Neural cell (in vitro differentiated cells): Measurements from ENCODE around the gene GPNMB. TPM values are rescaled to one million over a fixed set of nuclear protein-coding genes. Genes with fewer than 3 reads are reported as not detected.

Experiments
- H2AFZ ChIP-seq: fragments of 200-600, 300-800 bp; sonication (generic), shearing (Covaris generic); 2 replicates; pipeline ENCODE4 v1.6.0; 2014; ENCODE audit warnings: low read depth, mild to moderate bottlenecking, antibody characterized with exemption, low read length, moderate library complexity
- H3F3A ChIP-seq: fragments of 200-600 bp; shearing (Covaris generic); 2 replicates; pipeline ENCODE4 v1.6.1; 2016; ENCODE audit warnings: mild to moderate bottlenecking, moderate library complexity, mixed read lengths, antibody characterized with exemption, low read length; ENCODE audit not compliant: insufficient read depth, poor library complexity, severe bottlenecking
- H3K27ac ChIP-seq: fragments of 200-600, 300-800 bp; sonication (generic), shearing (Covaris generic); 2 replicates; pipeline ENCODE4 v1.5.1; 2014; ENCODE audit warnings: mild to moderate bottlenecking, low read length, moderate library complexity
- H3K27me3 ChIP-seq: fragments of 300-800, 200-600 bp; sonication (generic), shearing (Covaris generic); 2 replicates; pipeline ENCODE4 v1.6.0; 2014; ENCODE audit warnings: mild to moderate bottlenecking, low read depth, low read length, moderate library complexity; ENCODE audit not compliant: insufficient read depth
- H3K36me3 ChIP-seq: fragments of 300-800, 200-600 bp; sonication (generic), shearing (Covaris generic); 2 replicates; pipeline ENCODE4 v1.5.1; 2014; ENCODE audit warnings: mild to moderate bottlenecking, antibody characterized with exemption, low read length, moderate library complexity; ENCODE audit not compliant: insufficient read depth
- H3K4me2 ChIP-seq: fragments of 300-800, 200-600 bp; sonication (generic), shearing (Covaris generic); 2 replicates; pipeline ENCODE4 v1.6.0; 2014; ENCODE audit warnings: mild to moderate bottlenecking, low read length
- H3K4me3 ChIP-seq: fragments of 300-800, 200-600 bp; sonication (generic), shearing (Covaris generic); 2 replicates; pipeline ENCODE4 v1.5.1; 2014; ENCODE audit warnings: mild to moderate bottlenecking, low read length, moderate library complexity
- H3K79me2 ChIP-seq: fragments of 200-600 bp; shearing (Covaris generic); replicated peaks from 2 replicates; pipeline ENCODE4 v1.6.0; 2014; ENCODE audit warnings: mild to moderate bottlenecking, low read length, moderate library complexity; ENCODE audit not compliant: insufficient read depth
- H3K9ac ChIP-seq: fragments of 300-800, 200-600 bp; sonication (generic), shearing (Covaris generic); 2 replicates; pipeline ENCODE4 v1.6.1; 2016; ENCODE audit warnings: mild to moderate bottlenecking, low read length, mixed read lengths
- H3K9me2 ChIP-seq: fragments of 200-600 bp; shearing (Covaris generic); 2 replicates; pipeline ENCODE4 v1.6.1; 2016; ENCODE audit warnings: mild to moderate bottlenecking, low read length, mixed read lengths; ENCODE audit not compliant: insufficient read depth
- H3K9me3 ChIP-seq: fragments of 200-600, 300-800 bp; sonication (generic), shearing (Covaris generic); 2 replicates; pipeline ENCODE4 v1.6.1; 2016; ENCODE audit warnings: mild to moderate bottlenecking, mixed run types, low read length, moderate library complexity, mixed read lengths
- H4K20me1 ChIP-seq: fragments of 200-600 bp; shearing (Covaris generic); 2 replicates; pipeline ENCODE4 v1.6.1; 2016; ENCODE audit warnings: mild to moderate bottlenecking, mixed run types; ENCODE audit not compliant: insufficient read depth
- CTCF ChIP-seq: fragments of 450-650 bp; IDR thresholded peaks from 2 replicates; pipeline ENCODE4 v1.5.1; 2014; ENCODE audit warnings: antibody characterized with exemption, mild to moderate bottlenecking, moderate library complexity; ENCODE audit not compliant: poor library complexity, severe bottlenecking
- EP300 ChIP-seq: fragments of 450-650 bp; conservative IDR thresholded peaks from 2 replicates; pipeline ENCODE4 v1.6.1; 2014; ENCODE audit warnings: antibody characterized with exemption, mild to moderate bottlenecking, moderate library complexity; ENCODE audit not compliant: poor library complexity, severe bottlenecking
- EZH2 ChIP-seq: fragments of 200-600, 300-800 bp; shearing (Covaris generic), sonication (generic); IDR thresholded peaks from 2 replicates; pipeline ENCODE4 v1.6.1; 2014; ENCODE audit warnings: antibody characterized with exemption, low read length, borderline replicate concordance, mild to moderate bottlenecking; ENCODE audit not compliant: insufficient read depth, poor library complexity, severe bottlenecking
- MXI1 ChIP-seq: fragments of 450-650 bp; conservative IDR thresholded peaks from 2 replicates; pipeline ENCODE4 v1.6.1; 2014; ENCODE audit warnings: antibody characterized with exemption, mild to moderate bottlenecking; ENCODE audit not compliant: poor library complexity, severe bottlenecking
- POLR2AphosphoS5 ChIP-seq: IDR thresholded peaks from 2 replicates; pipeline ENCODE4 v1.6.1; 2012
- RAD21 ChIP-seq: fragments of 450-650 bp; conservative IDR thresholded peaks from 2 replicates; pipeline ENCODE4 v1.6.1; 2014; ENCODE audit warnings: antibody characterized with exemption, mild to moderate bottlenecking, moderate library complexity
- REST ChIP-seq: IDR thresholded peaks from 2 replicates; pipeline ENCODE4 v1.6.1; 2012; ENCODE audit warnings: borderline replicate concordance
- SMC3 ChIP-seq: fragments of 450-650 bp; conservative IDR thresholded peaks from 2 replicates; pipeline ENCODE4 v1.6.1; 2014; ENCODE audit warnings: antibody characterized with exemption, mild to moderate bottlenecking, moderate library complexity; ENCODE audit not compliant: poor library complexity
- TAF1 ChIP-seq: IDR thresholded peaks from 2 replicates; pipeline ENCODE4 v1.6.1; 2012; ENCODE audit warnings: low read depth
- polyA plus RNA-seq: library from polyadenylated mRNA; depleted of rRNA; stranded (reverse); fragments of >200 nt; gene quantifications from 2 replicates; pipeline ENCODE4 v1.2.3, GENCODE V29; 2014

GPNMB gene
- polyA plus RNA-seq, 1 donor from 2014 or later: not detected

GRCh38 chr7:23298141-23298881 lies 51.7 kb downstream of the GPNMB start:
- H3K27me3 ChIP-seq: no peaks in the 10 kb centered on the region
- H3K36me3 ChIP-seq: no peaks in the 10 kb centered on the region
- H4K20me1 ChIP-seq: no peaks in the 10 kb centered on the region
- peak overlapping the region; percentile 83 for H3K9ac ChIP-seq
- H3F3A ChIP-seq: no peaks in the 10 kb centered on the region
- no peaks in the 10 kb centered on the region for H3K9me2 ChIP-seq
- H3K4me2 ChIP-seq: peak overlapping the region; percentile 21
- no peak for TF ChIP-seq POLR2AphosphoS5
- TF ChIP-seq REST: no peak
- TF ChIP-seq MXI1: no peak
- TF ChIP-seq EZH2: no peak
- no peak for TF ChIP-seq CTCF
- no peak for TF ChIP-seq EP300
- no peak for TF ChIP-seq RAD21
- H2AFZ ChIP-seq: peak overlapping the region; percentile 74
- no peaks in the 10 kb centered on the region for H3K9me3 ChIP-seq
- H3K79me2 ChIP-seq: peaks cover 23% of the 10 kb centered on the region
- peak overlapping the region; percentile 80 for H3K4me3 ChIP-seq
- peak overlapping the region; percentile 69 for H3K27ac ChIP-seq

GRCh38 chr7:23298885-23299769 lies 52.6 kb downstream of the GPNMB start, which contains the start of gene MALSU1:
Gene MALSU1 (plus strand): TSS chr7:23299339. CDS start chr7:23299353, 14 bp downstream.
- no peaks in the 10 kb centered on the region for H3K27me3 ChIP-seq
- no peaks in the 10 kb centered on the region for H3K9me3 ChIP-seq
- TF ChIP-seq POLR2AphosphoS5: peak; percentile 90
- TF ChIP-seq EP300: no peak
- peak; percentile 39 for TF ChIP-seq RAD21
- no peak for TF ChIP-seq CTCF
- TF ChIP-seq REST: peak; percentile 63
- TF ChIP-seq SMC3: peak; percentile 44
- no peak for TF ChIP-seq TAF1
- TF ChIP-seq MXI1: peak; percentile 94
- TF ChIP-seq EZH2: no peak
- H4K20me1 ChIP-seq: no peaks in the 10 kb centered on the region
- H3K4me2 ChIP-seq: peak within 1 kb of the TSS; percentile 98
- H3F3A ChIP-seq: no peaks in the 10 kb centered on the region
- no peaks in the 10 kb centered on the region for H3K9me2 ChIP-seq
- H3K9ac ChIP-seq: peak within 1 kb of the TSS; percentile 83
- peaks cover 27% of the 10 kb centered on the region for H3K79me2 ChIP-seq
- H2AFZ ChIP-seq: peak within 1 kb of the TSS; percentile 74
- H3K4me3 ChIP-seq: peak within 1 kb of the TSS; percentile 80
- H3K36me3 ChIP-seq: no peaks in the 10 kb centered on the region
- peak within 1 kb of the TSS; percentile 69 for H3K27ac ChIP-seq
